H9 (cell line): ENCODE measurements around the gene MGRN1. TPM values are rescaled to one million over a fixed set of nuclear protein-coding genes. Genes with fewer than 3 reads are reported as not detected.

Source experiments
- DNase-seq: peaks from one replicate; pipeline ENCODE4 v3.0.0-alpha.2; 2017
- H2AFZ ChIP-seq: one replicate; pipeline ENCODE4 v1.6.1; 2013; ENCODE audit warnings: mild to moderate bottlenecking, low read length, control low read depth, moderate library complexity
- H2AK5ac ChIP-seq: 2 replicates; pipeline ENCODE4 v1.6.1; 2013; ENCODE audit warnings: low read length, control low read depth, mixed read lengths; ENCODE audit not compliant: insufficient read length
- H2BK120ac ChIP-seq: one replicate; pipeline ENCODE4 v1.6.1; 2013; ENCODE audit warnings: low read depth, mild to moderate bottlenecking, low read length, control low read depth, inconsistent platforms; ENCODE audit not compliant: poor library complexity, severe bottlenecking
- H2BK12ac ChIP-seq: 2 replicates; pipeline ENCODE4 v1.6.1; 2013; ENCODE audit warnings: low read length, control low read depth, mixed read lengths, low read depth; ENCODE audit not compliant: insufficient read length
- H2BK15ac ChIP-seq: 2 replicates; pipeline ENCODE4 v1.6.1; 2013; ENCODE audit warnings: low read depth, low read length, control low read depth
- H2BK20ac ChIP-seq: one replicate; pipeline ENCODE4 v1.6.1; 2013; ENCODE audit warnings: low read depth, mild to moderate bottlenecking, low read length, control low read depth, inconsistent platforms; ENCODE audit not compliant: poor library complexity, severe bottlenecking
- H2BK5ac ChIP-seq: 2 replicates; pipeline ENCODE4 v1.6.1; 2013; ENCODE audit warnings: low read length, control low read depth, mixed read lengths; ENCODE audit not compliant: insufficient read length
- H3K14ac ChIP-seq: 2 replicates; pipeline ENCODE4 v1.6.1; 2013; ENCODE audit warnings: low read length, control low read depth; ENCODE audit not compliant: insufficient read depth
- H3K18ac ChIP-seq: 2 replicates; pipeline ENCODE4 v1.6.1; 2013; ENCODE audit warnings: low read depth, mild to moderate bottlenecking, mixed read lengths, low read length, control low read depth; ENCODE audit not compliant: insufficient read length
- H3K23ac ChIP-seq: 2 replicates; pipeline ENCODE4 v1.6.1; 2013; ENCODE audit warnings: low read length, control low read depth, mixed read lengths, low read depth; ENCODE audit not compliant: insufficient read length
- H3K23me2 ChIP-seq: 2 replicates; pipeline ENCODE4 v1.6.1; 2013; ENCODE audit warnings: low read depth, mild to moderate bottlenecking, mixed read lengths, low read length, control low read depth; ENCODE audit not compliant: insufficient read length, poor library complexity, severe bottlenecking
- H3K27ac ChIP-seq: 2 replicates; pipeline ENCODE4 v1.5.1; 2013; ENCODE audit warnings: low read length, control low read depth, mixed read lengths, low read depth; ENCODE audit not compliant: insufficient read length
- H3K27me3 ChIP-seq: 2 replicates; pipeline ENCODE4 v1.6.1; 2013; ENCODE audit warnings: low read length, control low read depth, inconsistent platforms; ENCODE audit not compliant: insufficient read depth
- H3K4ac ChIP-seq: 2 replicates; pipeline ENCODE4 v1.6.1; 2013; ENCODE audit warnings: low read depth, mild to moderate bottlenecking, control low read depth, inconsistent platforms, low read length, moderate library complexity
- H3K4me1 ChIP-seq: 2 replicates; pipeline ENCODE4 v1.6.1; 2013; ENCODE audit warnings: low read length, control low read depth, inconsistent platforms; ENCODE audit not compliant: insufficient read depth
- H3K4me2 ChIP-seq: 2 replicates; pipeline ENCODE4 v1.6.1; 2013; ENCODE audit warnings: low read length, control low read depth, mixed read lengths; ENCODE audit not compliant: insufficient read length, insufficient read depth
- H3K56ac ChIP-seq: 2 replicates; pipeline ENCODE4 v1.6.1; 2013; ENCODE audit warnings: low read depth, mild to moderate bottlenecking, mixed read lengths, low read length, control low read depth; ENCODE audit not compliant: insufficient read length
- H3K79me1 ChIP-seq: 2 replicates; pipeline ENCODE4 v1.6.1; 2013; ENCODE audit warnings: low read depth, mild to moderate bottlenecking, moderate library complexity, low read length, control low read depth, inconsistent platforms; ENCODE audit not compliant: insufficient read depth, poor library complexity, severe bottlenecking
- H3K79me2 ChIP-seq: 2 replicates; pipeline ENCODE4 v1.6.1; 2013; ENCODE audit warnings: low read length, control low read depth, inconsistent platforms; ENCODE audit not compliant: insufficient read depth
- H3K9ac ChIP-seq: 2 replicates; pipeline ENCODE4 v1.6.1; 2013; ENCODE audit warnings: low read length, control low read depth, mixed read lengths; ENCODE audit not compliant: insufficient read length; ENCODE audit errors: extremely low read depth
- H3K9me3 ChIP-seq: one replicate; pipeline ENCODE4 v1.6.1; 2013; ENCODE audit warnings: low read depth, low read length, inconsistent platforms; ENCODE audit not compliant: control insufficient read depth
- H3T11ph ChIP-seq: one replicate; pipeline ENCODE4 v1.6.1; 2013; ENCODE audit warnings: mild to moderate bottlenecking, low read length, control low read depth, inconsistent platforms
- H4K20me1 ChIP-seq: one replicate; pipeline ENCODE4 v1.6.1; 2013; ENCODE audit not compliant: control insufficient read depth, insufficient read length, insufficient read depth
- H4K5ac ChIP-seq: 2 replicates; pipeline ENCODE4 v1.6.1; 2013; ENCODE audit warnings: low read depth, mild to moderate bottlenecking, mixed read lengths, low read length, control low read depth; ENCODE audit not compliant: insufficient read length
- H4K8ac ChIP-seq: replicated peaks from 2 replicates; pipeline ENCODE4 v1.6.1; 2013; ENCODE audit warnings: low read length, control low read depth, mixed read lengths, low read depth; ENCODE audit not compliant: insufficient read length
- H4K91ac ChIP-seq: 2 replicates; pipeline ENCODE4 v1.6.1; 2013; ENCODE audit warnings: low read depth, mild to moderate bottlenecking, moderate library complexity, mixed read lengths, low read length, control low read depth; ENCODE audit not compliant: insufficient read length
- H3K27ac Mint-ChIP-seq, 3 experiments: 2 replicates in 2 of 3; 3 replicates in 1 of 3; pipeline ENCODE4 v1.8.0; 2020 to 2021; ENCODE audit warnings: mixed read lengths in 3 of 3, mild to moderate bottlenecking in 1 of 3, moderate library complexity in 1 of 3
- H3K27me3 Mint-ChIP-seq: 2 replicates; pipeline ENCODE4 v1.8.0; 2021; ENCODE audit warnings: low read depth, mild to moderate bottlenecking, moderate library complexity, mixed read lengths
- H3K36me3 Mint-ChIP-seq, 3 experiments: 2 replicates in 2 of 3; 3 replicates in 1 of 3; pipeline ENCODE4 v1.8.0; 2020 to 2021; ENCODE audit warnings: low read depth in 3 of 3, mixed read lengths in 3 of 3; ENCODE audit not compliant: insufficient read depth in 1 of 3
- H3K4me1 Mint-ChIP-seq, 2 experiments: 2 replicates each; pipeline ENCODE4 v1.8.0; 2020; ENCODE audit warnings: mixed read lengths in 2 of 2
- H3K4me3 Mint-ChIP-seq, 2 experiments: 2 replicates in 1 of 2; 3 replicates in 1 of 2; pipeline ENCODE4 v1.8.0; 2020 to 2021; ENCODE audit warnings: mild to moderate bottlenecking in 2 of 2, mixed read lengths in 2 of 2, moderate library complexity in 1 of 2
- H3K9me3 Mint-ChIP-seq, 2 experiments: 2 replicates in 1 of 2; 3 replicates in 1 of 2; pipeline ENCODE4 v1.8.0; 2020; ENCODE audit warnings: mild to moderate bottlenecking in 2 of 2, mixed read lengths in 2 of 2, moderate library complexity in 1 of 2
- WGBS: extraction: QIAGEN DNeasy Blood & Tissue Kit; methylation state at CpG from one replicate; pipeline ENCODE4 v1.1.7; 2013; ENCODE audit warnings: missing lambda C conversion rate, low lambda C conversion rate, mixed read lengths; ENCODE audit not compliant: insufficient read length; ENCODE audit errors: extremely low coverage; 5-methylcytosine and 5-hydroxymethylcytosine counted together
- total RNA-seq: library from RNA; stranded (reverse); gene quantifications from 2 replicates; pipeline ENCODE4 v1.2.1, GENCODE V29; 2021
- TF ChIP-seq, protein P1 (sequence below): fragments of 200-600 bp; sonication (generic); conservative IDR thresholded peaks from 3 replicates; pipeline ENCODE4 v1.8.0; 2021; ENCODE audit warnings: antibody characterized with exemption, mild to moderate bottlenecking

MGRN1 gene
- total RNA-seq, 1 experiment from 2014 or later: 91.6 TPM

DNA sequence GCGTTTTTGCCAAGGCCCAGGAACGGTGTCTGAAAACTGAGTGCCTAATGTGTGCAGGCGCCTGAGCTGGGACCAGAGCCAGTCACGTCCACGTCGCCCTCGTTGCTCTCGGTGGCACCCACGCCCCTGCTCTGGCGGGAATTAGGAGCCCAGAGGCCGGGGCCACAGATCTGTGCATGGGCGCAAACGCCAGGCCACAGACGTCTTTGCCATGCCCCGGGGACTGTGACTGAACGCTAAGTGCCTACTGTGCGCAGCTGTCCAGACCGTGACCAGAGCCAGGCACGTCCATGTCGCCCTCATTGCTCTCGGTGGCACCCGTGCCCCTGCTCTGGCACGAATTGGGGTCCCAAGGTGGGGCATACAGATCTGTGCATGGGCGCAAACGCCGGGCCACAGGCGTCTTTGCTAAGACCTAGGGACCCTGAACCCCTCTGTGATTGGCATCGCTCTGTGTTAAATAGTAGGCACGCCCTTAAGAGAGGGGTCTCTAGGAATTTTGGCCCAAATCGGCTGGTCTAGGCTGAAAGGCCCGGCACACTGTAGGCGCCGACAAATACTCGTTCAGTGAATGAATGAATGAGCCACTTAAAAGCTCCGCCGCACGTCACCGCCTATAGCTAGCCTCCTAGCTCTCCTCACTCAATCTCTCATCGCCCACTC, 9.1 kb upstream of the MGRN1 start:
- no CpG with 5 or more reads among the region's 39 CpGs for WGBS
- peaks cover 1% of the 10 kb centered on the region; the same call in 1 of the 2 replicates for H3K27me3 Mint-ChIP-seq
- H3K4me2 ChIP-seq: peak overlapping the region; percentile 42
- no peaks in the 10 kb centered on the region for H3K4me1 ChIP-seq
- peaks cover 20% of the 10 kb centered on the region; the same call in 1 of the 2 replicates for H3K79me2 ChIP-seq
- peak overlapping the region; percentile 16 for H3K4ac ChIP-seq
- H2BK120ac ChIP-seq: peak overlapping the region; percentile 82
- peaks cover 0 to 2% (median 0%) of the 10 kb centered on the region in 3 experiments; a peak in 2 of 7 replicates for H3K36me3 Mint-ChIP-seq
- H3K9me3 ChIP-seq: no peaks in the 10 kb centered on the region
- no peak overlapping the region for H3T11ph ChIP-seq
- DNase-seq: no peak
- H2AFZ ChIP-seq: no peak overlapping the region
- peak overlapping the region; percentile 58 for H3K27ac ChIP-seq
- peak overlapping the region; percentile 67 for H3K9ac ChIP-seq
- no peak overlapping the region for H2AK5ac ChIP-seq
- H3K14ac ChIP-seq: peak overlapping the region; percentile 82
- peak overlapping the region; percentile 89 to 96 (median 95); a peak in 6 of 7 replicates for H3K27ac Mint-ChIP-seq
- H3K27me3 ChIP-seq: no peaks in the 10 kb centered on the region
- H4K20me1 ChIP-seq: no peaks in the 10 kb centered on the region
- peaks cover 31 to 42% of the 10 kb centered on the region in 2 experiments for H3K4me1 Mint-ChIP-seq
- no peaks in the 10 kb centered on the region for H3K9me3 Mint-ChIP-seq
- peak overlapping the region; percentile 80 for H4K91ac ChIP-seq
- H2BK20ac ChIP-seq: no peak overlapping the region
- peak overlapping the region; percentile 30 for H2BK12ac ChIP-seq
- no peak overlapping the region for H2BK15ac ChIP-seq
- peak overlapping the region; percentile 4 for H4K5ac ChIP-seq
- H2BK5ac ChIP-seq: no peak overlapping the region
- no peak overlapping the region for H3K23ac ChIP-seq
- no peak overlapping the region for H4K8ac ChIP-seq
- H3K23me2 ChIP-seq: peaks cover 12% of the 10 kb centered on the region
- peak overlapping the region; percentile 72 to 86 for H3K4me3 Mint-ChIP-seq
- H3K18ac ChIP-seq: peak overlapping the region; percentile 49
- H3K56ac ChIP-seq: no peak overlapping the region
- H3K79me1 ChIP-seq: peaks cover 7% of the 10 kb centered on the region
- TF ChIP-seq, protein P1, sequence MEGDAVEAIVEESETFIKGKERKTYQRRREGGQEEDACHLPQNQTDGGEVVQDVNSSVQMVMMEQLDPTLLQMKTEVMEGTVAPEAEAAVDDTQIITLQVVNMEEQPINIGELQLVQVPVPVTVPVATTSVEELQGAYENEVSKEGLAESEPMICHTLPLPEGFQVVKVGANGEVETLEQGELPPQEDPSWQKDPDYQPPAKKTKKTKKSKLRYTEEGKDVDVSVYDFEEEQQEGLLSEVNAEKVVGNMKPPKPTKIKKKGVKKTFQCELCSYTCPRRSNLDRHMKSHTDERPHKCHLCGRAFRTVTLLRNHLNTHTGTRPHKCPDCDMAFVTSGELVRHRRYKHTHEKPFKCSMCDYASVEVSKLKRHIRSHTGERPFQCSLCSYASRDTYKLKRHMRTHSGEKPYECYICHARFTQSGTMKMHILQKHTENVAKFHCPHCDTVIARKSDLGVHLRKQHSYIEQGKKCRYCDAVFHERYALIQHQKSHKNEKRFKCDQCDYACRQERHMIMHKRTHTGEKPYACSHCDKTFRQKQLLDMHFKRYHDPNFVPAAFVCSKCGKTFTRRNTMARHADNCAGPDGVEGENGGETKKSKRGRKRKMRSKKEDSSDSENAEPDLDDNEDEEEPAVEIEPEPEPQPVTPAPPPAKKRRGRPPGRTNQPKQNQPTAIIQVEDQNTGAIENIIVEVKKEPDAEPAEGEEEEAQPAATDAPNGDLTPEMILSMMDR: no peak
